ENCODE data around the gene CRAMP1.

The CRAMP1 gene

DNA sequence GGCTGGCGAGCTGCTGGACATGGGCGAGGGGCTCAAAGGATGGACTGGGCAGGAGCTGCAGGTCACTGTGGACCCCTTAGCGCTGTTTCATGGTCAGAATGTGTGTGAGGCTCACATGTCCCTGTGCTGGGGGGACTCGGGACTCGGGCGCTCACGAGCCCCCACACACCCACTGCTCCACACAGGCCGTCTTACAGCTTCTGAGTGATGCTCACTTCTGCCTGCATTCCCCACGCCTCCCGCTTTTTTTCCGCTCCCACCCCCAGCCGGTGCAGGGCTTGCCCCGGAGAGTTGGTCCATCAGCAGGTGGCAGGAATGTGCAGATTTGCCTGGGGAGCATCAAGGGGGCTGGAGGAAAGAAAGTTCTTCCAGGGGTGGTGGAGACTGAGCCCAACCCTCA lies 45.7 kb downstream of the CRAMP1 start:
- DNase-seq: no peak

GRCh38 chr16:1659031-1659430 lies 46.9 kb downstream of the CRAMP1 start:
- no peak for DNase-seq

DNA sequence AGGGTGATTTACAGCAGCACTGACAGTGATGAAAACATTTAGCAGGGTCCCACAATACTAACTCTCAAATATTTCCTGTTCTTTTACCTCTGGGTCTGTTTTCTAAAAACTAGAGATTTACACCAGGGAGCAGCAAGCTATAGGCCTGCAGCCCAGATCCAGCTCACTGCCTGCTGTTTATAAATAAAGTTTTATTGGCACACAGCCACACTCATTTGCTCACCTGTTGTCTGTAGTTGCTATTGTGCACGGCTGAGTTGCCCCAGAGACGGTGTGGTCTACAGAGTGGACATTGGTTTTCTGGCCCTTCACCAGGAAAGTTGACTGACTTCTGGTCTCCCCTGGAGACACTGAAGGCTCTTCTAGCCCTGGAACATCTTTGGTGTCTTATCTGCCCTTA lies 49.7 kb downstream of the CRAMP1 start:
- DNase-seq: no peak

DNA sequence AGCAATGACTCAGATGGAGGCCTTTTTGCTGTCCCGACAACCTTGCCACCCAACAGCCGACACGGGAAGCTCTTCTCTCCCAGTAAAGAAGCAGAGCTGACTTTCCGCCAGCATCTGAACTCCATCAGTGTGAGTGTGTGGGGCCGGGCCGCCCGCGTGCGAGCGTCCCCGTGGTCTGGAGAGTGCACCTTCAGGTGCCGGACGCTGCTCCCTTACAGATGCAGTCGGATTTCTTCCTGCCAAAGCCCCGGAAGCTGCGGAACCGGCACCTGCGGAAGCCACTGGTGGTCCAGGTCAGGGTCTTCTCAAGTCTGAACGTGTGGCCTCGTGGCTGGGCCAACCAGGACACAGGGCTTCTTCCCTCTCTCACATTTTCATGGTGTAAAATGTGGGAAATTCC lies 50.4 kb downstream of the CRAMP1 start:
- no peak for DNase-seq

- no peak for DNase-seq
Measured at GRCh38 chr16:1665829-1666228, 53.7 kb downstream of the CRAMP1 start.

DNA sequence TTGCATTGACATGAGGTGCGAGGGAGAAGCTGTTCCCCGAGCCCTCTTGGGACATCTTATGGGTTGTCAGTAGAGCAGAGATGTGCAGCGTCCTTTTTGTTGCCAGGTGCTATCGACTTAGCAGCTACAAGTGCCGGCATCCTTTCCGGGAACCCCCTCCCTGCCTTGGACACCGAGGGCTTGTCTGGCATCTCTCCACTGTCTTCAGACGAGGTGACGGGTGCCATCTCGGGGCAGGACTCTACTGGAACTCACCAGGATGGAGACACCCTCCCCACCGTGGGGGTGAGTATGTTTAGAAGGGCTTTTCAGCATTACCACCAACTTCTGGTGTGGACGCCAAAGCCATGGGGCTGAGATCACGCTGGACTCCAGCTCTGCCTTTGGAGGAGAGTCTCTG lies 54.2 kb downstream of the CRAMP1 start:
- DNase-seq: no peak

DNA sequence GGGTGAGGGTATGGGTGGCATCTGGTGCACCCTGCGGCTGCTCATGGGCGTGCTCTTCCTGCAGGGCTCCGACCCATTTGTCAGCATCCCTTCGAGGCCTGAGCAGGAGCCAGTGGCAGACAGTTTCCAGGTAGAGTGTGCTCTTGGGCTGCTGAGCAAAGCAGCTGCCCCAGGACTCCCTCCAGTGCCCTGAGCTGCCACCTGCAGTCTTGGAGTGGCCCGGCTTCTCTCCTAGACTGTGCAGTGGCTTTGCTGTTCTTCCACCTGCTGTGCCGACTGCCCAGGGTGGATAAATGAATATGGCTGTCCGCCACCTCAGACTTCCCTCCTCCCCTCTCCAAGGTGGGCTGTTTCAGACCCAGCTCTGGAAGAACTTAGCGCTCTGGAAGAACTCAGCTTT lies 55.1 kb downstream of the CRAMP1 start:
- no peak for DNase-seq

GRCh38 chr16:1667916-1668315 lies 55.8 kb downstream of the CRAMP1 start:
- DNase-seq: no peak

DNA sequence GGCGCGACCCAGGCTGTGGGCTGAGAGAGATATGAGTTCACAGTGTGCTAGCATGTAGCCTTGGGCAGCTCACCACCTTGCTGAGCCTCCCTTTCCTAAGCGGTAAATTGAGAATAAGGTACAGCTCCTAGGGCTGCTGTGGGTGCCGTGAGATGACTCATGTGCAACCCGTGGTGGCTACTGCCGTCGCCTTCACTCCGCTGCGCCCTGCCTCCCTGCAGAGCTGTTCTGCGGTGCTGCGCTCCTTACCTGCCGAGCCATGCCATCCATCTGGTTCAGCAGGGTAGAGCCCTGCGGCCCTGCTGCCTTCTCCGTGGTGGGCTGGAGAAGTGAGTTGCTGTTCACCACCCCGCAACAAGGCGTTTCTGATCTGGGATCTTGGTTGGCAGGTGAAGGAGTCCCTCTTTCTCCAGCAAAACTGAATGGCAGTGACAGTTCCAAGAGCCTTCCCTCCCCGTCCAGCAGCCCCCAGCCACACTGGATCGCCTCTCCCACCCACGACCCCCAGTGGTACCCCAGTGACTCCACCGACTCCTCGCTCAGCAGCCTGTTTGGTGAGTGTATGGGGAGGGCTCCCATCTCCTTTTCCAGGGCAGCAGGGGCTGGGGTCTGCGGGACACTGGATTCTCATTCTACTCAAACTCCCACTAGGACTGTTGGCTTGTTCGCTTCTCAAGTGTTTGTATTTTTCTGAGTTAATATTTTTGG lies 56.6 kb downstream of the CRAMP1 start:
- DNase-seq: no peak

GRCh38 chr16:1669698-1670097 lies 57.5 kb downstream of the CRAMP1 start:
- DNase-seq: no peak

DNA sequence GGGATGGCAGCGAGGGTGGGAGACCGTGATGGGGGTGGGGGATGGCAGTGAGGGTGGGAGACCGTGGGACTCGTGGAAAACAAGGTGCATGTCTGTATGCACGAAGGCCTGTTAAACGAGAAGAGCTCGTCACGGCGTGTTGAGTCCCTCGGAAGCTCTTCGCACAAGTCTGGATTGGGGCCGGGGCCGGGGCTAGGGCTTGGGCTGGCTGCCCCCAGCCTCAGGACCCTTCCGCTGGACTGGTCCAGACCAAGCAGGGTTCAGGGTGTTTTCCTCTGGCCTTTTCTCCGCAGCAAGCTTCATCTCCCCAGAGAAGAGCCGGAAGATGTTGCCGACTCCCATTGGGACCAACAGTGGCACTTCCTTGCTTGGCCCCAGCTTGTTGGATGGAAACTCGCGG lies 58.2 kb downstream of the CRAMP1 start:
- no peak for DNase-seq

DNA sequence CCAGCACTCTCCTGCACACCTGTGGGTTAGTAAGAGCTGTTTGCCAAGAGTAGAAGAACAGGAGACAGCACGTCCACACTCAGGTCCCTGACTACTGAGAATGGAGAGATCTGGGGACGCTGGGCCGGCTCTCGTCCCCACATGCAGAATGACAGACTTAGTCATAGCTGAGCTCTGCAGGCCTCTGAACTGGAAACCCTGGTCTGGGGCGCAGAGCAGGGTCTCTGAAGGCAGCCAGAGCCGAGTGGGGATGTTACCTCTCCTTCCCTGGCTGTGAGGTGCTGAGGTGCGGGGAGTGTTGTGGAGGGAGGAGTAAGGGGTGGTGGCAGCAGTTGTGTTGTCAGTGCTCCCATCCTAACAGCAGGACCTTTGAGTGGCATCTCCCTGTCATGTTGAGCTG lies 58.7 kb downstream of the CRAMP1 start:
- no peak for DNase-seq

DNA sequence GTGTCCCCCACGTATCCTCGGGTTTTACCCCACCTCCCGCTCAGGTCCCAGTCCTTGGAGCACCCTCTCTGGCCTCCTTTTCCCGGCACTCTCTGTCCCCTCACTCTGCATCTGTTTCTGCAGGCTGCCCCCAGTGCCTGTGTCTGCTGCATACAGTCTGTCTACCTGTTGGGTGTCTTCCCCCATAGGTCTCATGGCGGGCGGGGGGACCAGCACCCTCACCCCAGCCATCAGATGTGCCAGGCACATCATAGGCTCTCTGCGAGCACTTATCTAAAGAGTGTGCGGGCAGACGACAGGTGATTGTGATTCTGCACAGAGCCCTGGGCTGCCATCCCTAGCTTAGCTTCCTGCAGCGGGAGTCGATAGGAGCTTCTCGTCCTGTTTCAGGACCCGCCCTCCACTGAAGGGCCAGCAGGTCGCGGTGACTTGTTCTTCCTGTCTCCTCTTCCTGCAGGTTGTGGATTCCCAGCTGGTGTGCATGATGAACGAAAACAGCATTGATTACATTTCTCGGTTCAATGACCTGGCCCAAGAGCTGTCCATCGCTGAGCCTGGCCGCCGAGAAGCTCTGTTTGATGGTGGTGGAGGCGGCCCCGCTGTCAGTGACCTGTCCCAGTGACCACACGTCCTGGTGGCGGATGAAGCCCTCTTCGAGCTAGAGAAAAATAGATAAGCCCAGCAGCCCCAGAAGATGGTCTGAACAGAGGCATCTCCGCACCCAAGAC lies 61.4 kb downstream of the CRAMP1 start:
- no peak for DNase-seq

GRCh38 chr16:1674306-1674705 lies 62.1 kb downstream of the CRAMP1 start:
- DNase-seq: no peak

GRCh38 chr16:1674751-1675664 lies 62.8 kb downstream of the CRAMP1 start:
- peak; percentile 86 for DNase-seq

- DNase-seq: no peak
Measured at GRCh38 chr16:1676661-1677060, 64.5 kb downstream of the CRAMP1 start.

GRCh38 chr16:1677339-1677738 lies 65.2 kb downstream of the CRAMP1 start:
- DNase-seq: no peak

- DNase-seq: peak; percentile 83
Measured at GRCh38 chr16:1677942-1678499, 65.9 kb downstream of the CRAMP1 start, which contains the start of gene JPT2. TSS of gene JPT2 (plus strand) at chr16:1678279. CDS start at chr16:1678313, 34 bp downstream.

GRCh38 chr16:1678500-1679098 lies 66.4 kb downstream of the CRAMP1 start:
- DNase-seq: no peak

DNA sequence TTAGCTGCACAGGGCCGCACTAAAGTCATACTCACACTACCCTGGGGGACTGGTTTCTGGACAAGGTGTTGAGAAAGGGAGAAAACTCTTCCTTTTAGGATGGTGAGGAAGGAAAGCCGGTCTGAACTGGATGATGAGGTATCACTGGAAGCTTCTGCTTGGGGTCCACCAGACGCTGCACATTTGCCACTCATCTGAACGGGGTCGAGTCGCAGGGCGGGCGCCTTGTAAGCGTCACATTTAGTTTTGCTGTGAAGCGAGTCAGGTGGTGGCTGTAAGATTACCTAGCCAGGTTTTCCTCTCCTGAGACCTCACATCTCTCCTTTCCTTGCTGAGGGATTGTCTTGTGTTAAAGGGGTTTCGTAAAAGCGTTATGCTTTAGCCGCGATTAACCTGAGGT lies 68.2 kb downstream of the CRAMP1 start:
- no peak for DNase-seq

DNA sequence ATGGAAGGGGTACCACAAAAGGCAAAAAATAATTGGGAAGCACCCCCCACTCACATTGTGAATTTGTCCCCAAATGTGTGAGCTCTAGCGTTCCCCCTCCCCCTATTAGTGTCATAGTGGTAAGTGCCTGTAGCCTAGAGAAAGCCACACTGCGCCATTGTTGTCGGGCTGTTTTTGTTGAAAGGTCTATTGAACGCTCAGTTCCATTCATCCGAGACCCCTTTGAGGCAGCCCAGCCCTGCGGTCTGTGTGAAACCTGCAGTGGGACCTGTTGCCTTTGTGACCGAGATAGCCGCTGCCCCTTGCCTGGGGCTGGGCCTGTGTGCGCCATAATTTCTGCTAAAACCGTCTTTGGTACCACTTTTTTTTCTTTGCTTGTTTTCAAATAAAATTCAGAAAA lies 68.9 kb downstream of the CRAMP1 start:
- DNase-seq: no peak

DNA sequence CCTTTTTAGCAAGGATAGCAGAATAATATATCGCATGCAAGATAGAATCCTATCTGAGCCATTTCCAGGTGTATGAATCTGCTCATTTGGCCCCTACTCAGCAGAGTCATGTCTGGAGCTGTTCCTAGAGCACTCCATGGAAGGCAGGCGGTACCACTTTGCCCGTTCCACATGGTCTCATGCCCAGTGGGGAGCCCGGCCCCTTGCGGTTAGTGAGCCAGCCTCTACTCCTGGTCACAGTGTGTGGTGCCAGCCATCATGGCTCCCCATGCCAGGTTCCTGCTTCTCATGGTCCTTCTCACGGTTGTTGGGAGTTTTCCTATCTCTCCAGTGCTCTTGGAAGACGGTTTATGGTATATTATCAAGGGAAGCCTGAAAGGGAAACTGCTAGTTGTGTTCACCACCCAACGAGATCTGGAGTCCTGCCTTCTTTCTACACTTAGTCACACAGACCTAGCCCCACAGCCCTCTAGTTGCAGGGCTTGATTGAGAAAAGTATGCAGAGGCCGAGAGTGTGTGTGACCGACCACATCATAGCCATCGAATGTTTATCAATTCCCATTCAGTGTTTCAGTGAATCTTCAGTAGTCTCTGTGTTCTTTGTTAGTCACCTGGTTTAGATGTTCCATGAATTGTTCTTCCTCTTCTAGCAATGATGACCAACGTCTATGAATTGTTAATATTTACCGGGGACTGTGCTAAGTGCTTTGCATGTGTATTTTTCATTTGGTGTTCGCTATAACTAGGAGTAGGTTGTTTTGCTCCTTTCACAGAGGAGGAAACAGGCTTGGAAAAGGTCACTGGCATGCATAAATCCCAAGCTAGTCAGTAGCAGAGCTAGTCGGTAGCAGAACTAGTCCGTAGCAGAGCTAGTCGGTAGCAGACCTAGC lies 75.5 kb downstream of the CRAMP1 start:
- DNase-seq: no peak

Data from 8988T (cell line).